GM19372 (cell line): Measurements from ENCODE around the gene NGB.

ENCODE experiments used
- ATAC-seq: cut with Tn5 transposase; IDR thresholded peaks from one replicate; pipeline ENCODE4 v1.9.1; 2021; ENCODE audit warnings: mild to moderate bottlenecking, low read depth, moderate library complexity; ENCODE audit not compliant: unreplicated experiment

NGB gene

GRCh38 chr14:77239412-77239811 is 31.6 kb downstream of the NGB start:
- ATAC-seq, result no peak

GRCh38 chr14:77238996-77239395 is 32.0 kb downstream of the NGB start:
- no peak for ATAC-seq

GRCh38 chr14:77238356-77238755 is 32.6 kb downstream of the NGB start:
- no peak for ATAC-seq

- no peak for ATAC-seq
These were observed 34.2 kb downstream of the NGB start for GRCh38 chr14:77236814-77237213.

- no peak for ATAC-seq
These were observed 39.3 kb downstream of the NGB start for GRCh38 chr14:77231721-77232120.

- no peak for ATAC-seq
These were observed 40.1 kb downstream of the NGB start for GRCh38 chr14:77230914-77231313.

- ATAC-seq, result no peak
These were observed 43.0 kb downstream of the NGB start for GRCh38 chr14:77228056-77228455.

GRCh38 chr14:77225892-77226557 is 45.0 kb downstream of the NGB start:
- ATAC-seq, result no peak

- ATAC-seq, result no peak
These were observed 45.8 kb downstream of the NGB start for GRCh38 chr14:77225254-77225653.

- ATAC-seq, result no peak
These were observed 46.8 kb downstream of the NGB start for GRCh38 chr14:77224212-77224611.

- no peak for ATAC-seq
These were observed 48.3 kb downstream of the NGB start for GRCh38 chr14:77222546-77223225.

GRCh38 chr14:77221241-77221871 is 49.6 kb downstream of the NGB start:
- ATAC-seq, result no peak

GRCh38 chr14:77220246-77221017 is 50.6 kb downstream of the NGB start:
- no peak for ATAC-seq

GRCh38 chr14:77219591-77219990 is 51.4 kb downstream of the NGB start:
- ATAC-seq, result no peak

- no peak for ATAC-seq
These were observed 53.5 kb downstream of the NGB start for GRCh38 chr14:77217551-77217950.
